Activated T-helper 1 cell treated with Interleukin-2 at 50 U/mL for 16 hours (primary cell): Measurements from ENCODE around the gene FMC1.

Experiments used
- DNase-seq: peaks from one replicate; pipeline ENCODE4 v3.0.0-alpha.2; 2020; ENCODE audit warnings: low read depth

Gene FMC1

DNA sequence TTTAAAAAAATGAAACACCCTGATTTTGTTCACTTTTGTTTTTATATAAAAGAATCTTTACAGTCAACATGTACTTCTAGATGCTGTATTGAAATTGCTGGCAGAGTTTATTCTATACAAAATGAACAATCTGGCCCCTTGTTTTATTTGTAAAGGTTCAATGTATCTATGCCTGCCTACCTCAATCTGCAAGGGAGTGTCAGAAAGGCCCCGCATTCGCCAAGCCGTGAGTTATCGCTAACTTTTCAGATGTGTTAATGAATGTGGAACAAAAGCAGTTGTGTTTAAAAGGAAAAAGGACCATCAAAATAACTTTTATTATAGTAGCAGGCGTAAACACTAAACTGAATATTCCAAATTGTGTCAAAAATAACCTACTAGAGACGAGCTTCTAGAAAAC is 33.1 kb downstream of the FMC1 start:
- no peak for DNase-seq

GRCh38 chr7:139382439-139382838 is 41.3 kb downstream of the FMC1 start:
- DNase-seq = no peak

DNA sequence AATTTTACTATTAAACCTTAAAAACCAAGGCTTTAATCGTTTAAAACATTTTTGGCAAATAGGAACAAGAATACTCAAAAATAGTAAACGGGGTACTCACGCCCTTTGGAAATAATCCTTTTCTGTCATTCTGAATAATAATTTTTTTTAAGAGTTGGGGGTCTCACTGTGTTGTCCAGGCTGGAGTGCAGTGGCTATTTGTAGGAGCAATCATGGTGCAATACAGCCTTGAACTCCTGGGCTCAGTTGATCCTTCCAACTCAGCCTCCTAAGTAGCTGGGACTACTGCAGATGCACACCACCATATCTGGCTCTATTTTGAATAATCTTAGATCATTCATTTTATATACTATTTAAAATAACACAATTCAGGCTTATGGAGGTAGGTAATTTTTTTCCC is 43.5 kb downstream of the FMC1 start:
- DNase-seq = no peak

- no peak for DNase-seq
These were observed 46.5 kb downstream of the FMC1 start for GRCh38 chr7:139387594-139387993.

GRCh38 chr7:139389091-139389490 is 48.0 kb downstream of the FMC1 start:
- DNase-seq = no peak

DNA sequence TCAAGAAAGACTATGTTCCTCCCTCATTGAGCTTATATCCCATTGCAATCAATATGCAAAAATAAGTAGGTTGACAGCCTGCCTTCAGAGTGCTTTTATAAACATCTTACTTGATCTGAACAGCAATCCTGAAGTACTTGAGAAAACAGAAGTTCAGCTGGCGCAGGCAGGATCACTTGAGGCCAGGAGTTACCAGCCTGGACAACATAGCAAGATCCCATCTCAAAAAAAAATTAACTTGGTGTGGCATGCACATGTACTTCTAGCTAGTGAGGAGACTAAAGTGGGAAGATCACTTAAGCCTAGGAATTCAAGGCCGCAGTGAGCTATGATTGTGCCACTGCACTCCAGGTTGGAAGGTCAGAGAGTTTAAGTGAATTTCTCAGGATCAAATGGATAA is 48.6 kb downstream of the FMC1 start:
- no peak for DNase-seq

DNA sequence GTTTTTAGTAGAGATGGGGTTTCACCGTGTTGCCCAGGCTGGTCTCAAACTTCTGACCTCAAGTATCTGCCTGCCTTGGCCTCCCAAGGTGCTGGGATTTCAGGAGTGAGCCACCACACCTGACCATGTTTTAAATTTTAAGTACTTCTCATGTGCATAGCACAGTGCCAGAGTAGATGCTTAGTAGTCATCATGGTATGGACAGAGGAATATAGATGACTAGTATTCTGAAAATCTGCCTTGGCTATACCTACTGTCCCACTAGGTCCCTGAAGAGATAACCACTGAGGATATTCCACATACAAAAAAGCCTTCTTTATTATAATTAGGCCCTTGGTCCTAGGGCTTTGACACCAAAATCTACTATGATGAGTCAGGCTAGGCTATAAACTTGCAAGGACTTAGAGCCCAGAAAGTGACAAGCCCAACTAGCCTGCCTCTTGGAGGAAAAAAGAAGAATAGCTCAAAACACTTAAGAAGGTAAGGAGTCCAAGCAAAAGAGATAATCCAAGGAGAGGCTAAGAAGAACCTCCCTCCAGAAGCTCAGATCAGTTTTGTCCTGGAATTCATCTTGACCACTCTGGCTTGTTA is 52.6 kb downstream of the FMC1 start:
- no peak for DNase-seq

DNA sequence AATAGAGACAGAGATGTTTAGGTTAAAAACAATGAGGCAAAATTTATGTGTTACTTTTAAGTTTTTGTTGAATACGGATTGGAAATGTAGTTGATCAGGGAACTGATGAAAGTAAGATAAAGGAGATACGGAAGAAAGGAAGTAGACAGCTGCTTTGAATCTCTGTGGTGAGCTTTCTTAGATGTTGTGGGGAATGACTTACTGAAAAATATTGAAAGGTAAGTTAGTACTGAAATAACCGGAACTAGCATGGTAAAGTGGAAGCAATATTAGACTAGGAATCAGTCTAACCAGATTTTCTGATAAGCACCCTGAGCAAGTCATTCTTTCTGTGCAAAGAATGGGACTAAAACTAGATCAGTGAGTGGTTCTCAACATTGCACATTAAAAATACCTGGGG is 53.4 kb downstream of the FMC1 start:
- DNase-seq = no peak
